ENCODE data around the gene RABGAP1L. TPM values are rescaled to one million over a fixed set of nuclear protein-coding genes. Genes with fewer than 3 reads are reported as not detected.
"Not testable (repeated sequence)": the region's sequence is repeated elsewhere in the genome, so short reads cannot be mapped to it uniquely, and the experiment has no call there.

RABGAP1L gene
- polyA plus RNA-seq, 1 donor, result 28.0 TPM

DNA sequence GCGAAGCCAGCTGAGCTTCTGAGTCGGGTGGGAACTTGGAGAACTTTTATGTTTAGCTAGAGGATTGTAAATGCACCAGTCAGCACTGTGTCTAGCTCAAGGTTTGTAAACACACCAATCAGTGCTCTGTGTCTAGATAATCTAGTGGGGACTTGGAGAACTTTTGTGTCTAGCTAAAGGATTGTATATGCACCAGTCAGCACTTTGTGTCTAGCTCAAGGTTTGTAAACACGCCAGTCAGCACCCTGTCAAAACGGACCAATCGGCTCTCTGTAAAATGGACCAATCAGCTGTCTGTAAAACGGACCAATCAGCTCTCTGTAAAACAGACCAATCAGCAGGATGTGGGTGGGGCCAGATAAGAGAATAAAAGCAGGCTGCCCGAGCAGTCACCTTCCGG, 552.5 kb downstream of the RABGAP1L start:
- DNase-seq, result not testable (repeated sequence)

DNA sequence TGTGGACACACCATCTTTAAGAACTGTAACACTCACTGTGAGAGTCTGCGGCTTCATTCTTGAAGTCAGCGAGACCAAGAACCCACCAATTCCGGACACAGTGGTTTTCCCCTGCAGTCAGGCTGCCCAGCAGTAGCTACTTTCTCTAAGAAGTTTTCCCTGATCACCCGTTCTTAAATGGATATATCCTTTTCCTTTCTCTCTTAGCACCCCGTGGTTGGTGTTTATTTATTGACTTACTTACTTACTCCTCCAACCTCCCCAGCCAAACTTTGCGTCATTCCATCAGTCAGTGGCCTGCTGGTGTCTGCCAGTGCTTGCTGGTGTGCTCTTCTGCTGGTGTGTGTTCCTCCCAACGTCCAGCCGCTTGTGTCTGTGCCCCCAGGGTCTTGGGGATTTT, 553.2 kb downstream of the RABGAP1L start:
- DNase-seq, result no peak

DNA sequence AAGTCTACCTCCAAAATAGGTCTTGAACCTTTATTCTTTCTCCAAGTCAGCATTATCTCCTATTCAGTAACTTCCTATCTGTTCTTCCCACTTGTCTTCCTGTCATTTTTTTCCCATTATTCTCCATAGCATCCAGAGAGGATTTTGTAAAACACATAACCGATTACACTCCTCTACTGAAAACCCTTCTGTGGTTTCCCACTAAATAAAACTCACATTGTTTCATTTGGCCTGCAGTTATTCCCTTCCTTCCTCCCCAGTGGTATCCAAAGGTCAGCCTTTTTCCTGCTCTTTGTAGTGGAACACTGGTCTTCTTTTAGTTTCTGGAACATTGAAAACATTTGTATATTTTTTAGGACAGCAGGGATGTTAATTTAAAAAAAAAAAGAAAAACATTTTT, 554.5 kb downstream of the RABGAP1L start:
- no peak for DNase-seq

DNA sequence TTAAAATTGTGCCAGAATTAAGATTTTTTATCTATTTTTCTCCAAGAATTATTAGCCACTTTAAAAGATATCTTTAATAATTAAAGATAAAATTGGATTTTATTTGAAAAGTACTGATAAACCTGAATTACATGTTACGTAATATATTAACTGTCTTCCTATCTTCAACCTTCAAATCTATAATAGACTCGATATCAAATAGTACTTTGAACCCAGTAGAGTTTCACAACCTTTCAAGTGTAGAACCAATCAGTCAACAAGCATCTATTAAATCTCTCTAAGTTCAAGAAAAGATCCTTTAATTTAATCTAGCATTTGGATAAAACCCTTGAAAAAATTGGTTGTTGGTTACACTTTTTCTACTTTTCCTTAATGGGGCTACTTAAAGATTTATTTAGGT, 559.9 kb downstream of the RABGAP1L start:
- DNase-seq, result no peak

DNA sequence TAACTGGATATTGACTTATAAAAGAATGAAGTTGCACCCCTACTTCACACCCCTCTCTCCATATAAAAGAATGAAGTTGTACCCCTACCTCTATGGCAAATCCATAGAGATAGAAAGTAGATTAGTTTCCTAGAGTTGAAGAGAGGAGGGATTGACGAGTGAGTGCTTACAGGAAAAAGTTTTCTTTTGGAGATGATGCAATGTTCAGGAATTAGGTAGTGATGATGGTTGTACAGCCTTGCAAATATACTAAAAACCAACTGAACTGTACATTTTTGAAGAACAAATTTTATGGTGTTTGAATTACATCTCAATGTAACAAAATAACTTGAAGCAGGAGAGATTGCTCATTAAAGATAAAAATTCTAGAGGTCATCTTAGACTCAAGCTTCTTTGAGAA, 561.3 kb downstream of the RABGAP1L start:
- DNase-seq, result no peak

DNA sequence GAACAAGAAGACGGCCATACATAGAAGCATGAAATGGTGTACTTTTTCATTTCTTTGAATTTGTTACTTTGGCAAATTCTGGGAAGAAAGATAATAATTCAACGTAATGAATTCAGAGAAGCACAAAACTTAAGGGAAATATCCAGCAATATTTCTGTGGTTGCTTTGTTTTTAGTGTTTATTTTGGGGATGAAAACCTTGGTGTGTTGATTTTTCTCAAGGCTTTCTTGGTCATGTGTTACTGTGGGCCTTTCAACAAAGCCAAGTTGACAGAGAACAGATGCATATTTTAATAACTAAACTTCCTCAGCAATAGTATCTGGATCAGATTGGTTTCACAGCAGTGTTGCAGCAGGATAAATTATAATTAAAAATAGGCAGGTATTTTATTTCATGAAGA, 561.9 kb downstream of the RABGAP1L start:
- no peak for DNase-seq

DNA sequence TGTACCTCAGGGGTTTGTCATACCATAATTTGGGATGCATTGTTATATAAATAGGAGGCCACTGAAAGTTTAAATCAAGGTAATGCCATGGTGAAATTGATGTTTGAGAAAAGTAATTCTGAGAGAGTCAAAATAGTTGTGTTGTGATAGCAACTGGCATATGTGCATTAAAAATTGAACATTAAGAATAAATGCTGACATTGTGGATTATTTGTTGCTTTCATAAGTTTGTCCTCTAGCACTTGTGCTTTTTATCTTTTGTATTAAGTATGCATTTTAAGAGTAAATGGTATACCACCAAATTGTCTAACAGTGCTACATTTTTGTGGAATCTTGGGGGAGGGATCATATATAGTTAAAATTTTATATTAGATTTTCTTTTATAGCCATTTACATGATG, 564.5 kb downstream of the RABGAP1L start:
- DNase-seq, result no peak

DNA sequence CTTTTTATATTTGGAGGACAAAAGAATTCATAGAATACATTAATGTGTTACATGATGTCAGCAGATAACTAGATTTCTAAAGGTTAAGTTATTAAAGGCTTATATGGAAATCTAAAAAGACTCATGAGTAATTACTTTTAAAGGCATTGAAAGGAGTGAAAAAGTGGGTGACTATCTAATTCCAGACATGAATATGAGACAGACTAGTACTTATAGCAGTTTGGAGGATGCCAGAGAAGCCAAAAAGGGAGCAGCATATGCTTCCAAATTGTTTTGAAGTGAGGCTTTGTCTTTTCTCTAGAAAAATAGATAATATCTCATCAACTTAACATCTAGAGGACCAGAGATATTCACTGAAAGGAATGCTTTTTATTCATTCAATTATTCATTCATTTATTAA, 564.9 kb downstream of the RABGAP1L start:
- DNase-seq, result no peak

DNA sequence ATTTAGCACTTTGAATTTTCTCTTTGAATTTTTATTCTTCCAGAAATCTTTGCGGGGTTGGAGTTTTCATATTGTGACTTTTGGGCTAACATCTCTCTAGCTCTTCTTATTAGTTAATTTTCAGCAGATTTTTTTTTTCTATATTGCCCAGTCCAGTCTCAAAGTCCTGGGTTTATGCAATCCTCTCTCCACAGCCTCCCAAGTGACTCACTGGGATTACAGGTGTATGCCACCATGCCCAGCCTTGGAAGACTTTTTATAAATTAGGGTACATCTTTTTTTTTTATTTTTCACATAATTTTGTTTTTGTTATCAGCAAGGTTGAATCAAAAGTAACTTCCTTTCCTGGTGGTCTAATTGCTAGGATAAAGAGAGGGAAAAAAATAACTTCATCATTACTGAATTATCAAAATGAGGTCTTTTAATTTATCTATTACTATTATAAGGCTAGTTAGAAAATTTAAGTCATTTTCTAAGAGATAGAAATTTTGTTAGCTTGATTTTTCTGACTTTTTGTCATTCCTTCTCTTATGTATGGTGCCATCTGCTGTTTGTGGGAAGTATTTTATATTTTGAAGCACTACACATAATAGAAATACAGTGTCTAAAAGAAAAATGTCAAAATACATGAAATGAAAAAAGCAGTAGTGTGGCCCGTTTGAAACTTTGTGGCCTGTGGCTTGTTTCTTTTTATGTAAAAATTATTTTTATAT, 567.0 kb downstream of the RABGAP1L start:
- no peak for DNase-seq

DNA sequence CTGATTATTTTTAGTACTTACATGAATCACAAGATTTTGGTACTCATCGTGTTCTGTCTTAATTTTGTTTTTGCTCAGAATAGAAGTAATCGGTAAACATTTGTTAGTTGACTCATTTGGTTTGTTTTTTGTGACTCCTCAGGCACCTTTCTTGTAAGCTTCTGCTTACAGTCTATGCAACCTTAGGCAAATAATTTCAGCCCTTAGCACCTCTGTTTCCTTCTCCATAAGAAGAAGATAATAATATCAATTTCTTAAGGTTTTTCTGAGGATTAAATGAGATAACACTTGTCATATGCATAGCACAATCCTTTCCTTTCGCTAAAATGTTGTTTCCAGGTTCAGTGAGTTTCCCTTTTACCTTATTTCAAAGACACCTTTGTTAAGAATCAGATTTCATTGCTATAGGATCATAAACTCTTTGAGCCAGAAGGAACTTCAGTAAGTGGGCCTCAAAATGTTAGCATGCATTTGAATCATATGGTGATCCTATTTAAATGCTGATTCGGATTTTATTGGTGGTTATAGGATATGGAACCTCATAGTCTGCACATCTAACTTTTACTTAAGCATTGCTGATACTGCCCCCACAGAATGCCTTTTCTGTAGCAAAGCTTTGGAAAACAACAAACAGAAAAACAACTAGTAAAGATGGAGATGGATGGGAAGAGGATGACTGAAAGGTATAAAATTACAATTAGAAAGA, 567.7 kb downstream of the RABGAP1L start:
- DNase-seq, result no peak

DNA sequence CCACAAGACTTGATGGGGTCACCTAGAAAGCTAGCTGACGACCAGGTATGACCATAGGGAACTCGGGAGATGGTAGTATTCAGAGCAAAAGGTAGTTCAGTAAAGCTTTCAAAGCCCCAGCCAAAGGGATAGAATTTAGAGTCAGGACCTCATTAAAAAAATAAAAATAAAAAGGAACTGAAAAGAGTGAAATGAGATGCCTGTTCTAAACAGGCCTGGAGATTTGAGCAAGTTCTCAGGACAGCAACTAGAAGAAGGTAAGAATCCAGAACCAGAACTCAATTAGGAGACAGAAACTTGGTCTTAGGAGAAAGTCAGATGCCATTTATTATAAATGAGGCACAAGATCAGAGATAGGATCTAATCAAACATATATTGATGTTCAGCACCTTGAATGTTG, 575.0 kb downstream of the RABGAP1L start:
- DNase-seq, result no peak

DNA sequence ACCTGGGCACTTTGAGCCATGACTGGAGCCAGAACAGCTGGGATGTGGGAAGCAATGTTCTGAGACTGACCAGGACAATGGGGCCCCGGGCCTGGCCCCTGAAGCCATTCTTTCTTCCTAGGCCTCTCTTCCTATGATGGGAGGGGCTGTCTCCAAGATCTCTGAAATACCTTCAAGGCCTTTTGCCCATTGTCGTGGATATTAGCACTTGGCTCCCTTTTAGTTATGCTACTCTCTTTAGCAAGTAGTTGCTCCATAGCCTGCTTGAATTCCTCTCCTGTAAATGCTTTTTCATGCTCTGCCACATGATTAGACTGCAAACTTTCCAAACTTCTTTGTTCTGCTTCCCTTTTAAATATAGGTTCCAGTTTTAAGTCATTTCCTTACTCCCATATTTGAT, 577.5 kb downstream of the RABGAP1L start:
- no peak for DNase-seq

DNA sequence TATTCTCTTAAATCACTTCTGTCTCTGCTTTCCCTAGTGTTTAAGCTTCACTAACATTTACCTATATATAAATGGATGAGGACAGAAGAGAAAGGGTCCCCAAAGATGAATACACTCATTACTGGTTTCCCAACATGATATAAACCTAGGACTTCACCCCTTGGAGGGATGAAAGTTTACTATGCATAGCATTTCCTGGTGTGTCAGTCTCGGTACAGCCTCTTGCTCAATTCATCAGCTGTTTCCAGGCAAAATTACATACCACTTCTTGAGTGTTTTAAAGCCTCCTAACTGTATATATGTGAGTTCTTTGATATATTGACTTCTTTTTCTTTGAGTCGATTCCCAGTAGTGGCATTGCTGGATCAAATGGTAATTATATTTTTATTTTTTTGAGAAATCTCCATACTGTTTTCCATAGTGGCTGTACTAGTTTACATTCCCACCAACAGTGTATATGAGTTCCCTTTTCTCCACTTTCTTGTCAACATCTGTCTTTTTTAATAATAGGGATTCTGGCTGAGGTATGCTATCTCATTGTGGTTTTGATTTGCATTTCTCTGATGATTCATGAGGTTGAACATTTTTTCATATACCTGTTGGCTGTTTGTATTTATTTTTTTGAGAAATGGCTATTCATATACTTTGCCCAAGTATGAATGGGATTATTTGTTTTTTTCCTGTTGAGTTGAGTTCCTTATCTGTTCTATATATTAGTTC, 581.1 kb downstream of the RABGAP1L start:
- no peak for DNase-seq

DNA sequence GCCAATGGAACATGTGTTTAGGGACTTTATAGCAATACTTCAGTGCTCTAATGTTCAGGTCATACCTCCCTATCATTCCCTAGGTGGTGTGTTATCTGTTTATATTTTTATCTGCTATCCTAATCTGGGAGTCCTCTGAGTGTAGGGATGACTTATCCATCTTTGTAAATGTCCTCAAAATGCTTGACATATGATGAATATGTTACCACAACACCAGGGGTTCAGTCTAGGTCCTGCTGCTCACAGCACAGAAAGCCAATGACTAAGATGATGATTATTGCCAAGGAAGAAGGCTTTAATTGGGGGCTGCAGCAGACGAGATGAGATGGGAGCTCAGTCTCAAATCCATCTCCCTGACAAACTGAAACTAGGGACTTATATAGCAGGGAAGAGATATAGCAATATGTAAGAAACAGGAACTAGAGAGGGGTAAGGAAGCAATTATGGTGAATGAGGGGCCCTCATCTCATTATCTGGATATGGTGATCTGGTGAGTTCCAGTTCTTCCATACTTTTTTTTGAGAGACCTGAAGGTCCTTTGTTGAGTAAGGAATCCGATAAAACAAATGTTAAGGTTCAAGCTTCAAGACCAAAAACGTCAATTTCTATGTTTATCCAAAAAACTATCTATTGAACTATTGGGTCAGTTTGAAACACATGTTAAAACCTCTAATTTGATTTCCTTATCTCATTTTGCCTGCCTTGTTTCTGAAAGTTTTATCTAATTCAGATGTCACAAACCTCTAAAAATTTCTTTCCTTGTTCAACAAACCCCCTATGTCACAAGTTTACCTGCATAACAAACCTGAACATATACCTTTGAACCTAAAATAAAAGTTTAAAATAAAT, 583.7 kb downstream of the RABGAP1L start:
- no peak for DNase-seq

DNA sequence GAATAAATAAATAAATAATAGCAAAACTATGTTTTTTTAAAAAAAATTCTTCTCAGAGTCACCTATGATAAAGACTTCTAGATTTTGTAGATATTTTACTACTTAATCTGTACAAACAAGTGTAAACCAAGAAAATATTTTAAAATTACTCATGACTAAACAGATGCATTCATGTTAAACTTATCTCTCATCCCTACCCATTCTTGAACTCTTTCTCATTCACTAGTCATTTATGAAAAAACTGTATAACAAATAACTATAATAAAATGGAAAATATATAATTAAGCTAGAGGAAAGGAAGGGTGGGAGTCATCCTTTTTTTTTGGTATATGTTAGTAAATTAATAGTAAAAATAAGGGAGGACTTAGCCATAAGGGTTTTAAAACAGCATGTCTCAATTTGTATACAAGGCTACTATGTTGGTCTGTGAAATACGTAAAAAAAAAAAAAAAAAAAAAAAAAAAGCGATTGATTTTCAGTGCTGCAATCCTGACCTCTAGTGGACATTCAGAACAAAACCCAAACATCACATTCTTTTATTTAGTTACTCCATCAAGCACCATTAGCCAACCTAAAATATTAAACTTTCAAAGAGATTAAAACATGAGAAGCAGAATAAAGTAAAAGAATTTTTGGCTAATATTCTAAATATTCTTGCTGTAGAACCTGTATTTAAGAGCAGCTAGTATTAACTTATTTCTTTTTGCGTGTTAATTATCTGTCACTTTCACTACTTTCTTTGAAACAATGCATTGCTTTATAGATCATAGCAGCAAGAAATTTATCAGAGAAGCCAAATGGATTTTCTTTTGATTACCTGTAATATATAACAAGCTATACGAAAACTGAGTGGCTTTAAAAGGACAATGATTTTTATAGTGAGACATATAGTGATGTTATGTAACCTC, 584.6 kb downstream of the RABGAP1L start:
- DNase-seq, result peak; percentile 36

DNA sequence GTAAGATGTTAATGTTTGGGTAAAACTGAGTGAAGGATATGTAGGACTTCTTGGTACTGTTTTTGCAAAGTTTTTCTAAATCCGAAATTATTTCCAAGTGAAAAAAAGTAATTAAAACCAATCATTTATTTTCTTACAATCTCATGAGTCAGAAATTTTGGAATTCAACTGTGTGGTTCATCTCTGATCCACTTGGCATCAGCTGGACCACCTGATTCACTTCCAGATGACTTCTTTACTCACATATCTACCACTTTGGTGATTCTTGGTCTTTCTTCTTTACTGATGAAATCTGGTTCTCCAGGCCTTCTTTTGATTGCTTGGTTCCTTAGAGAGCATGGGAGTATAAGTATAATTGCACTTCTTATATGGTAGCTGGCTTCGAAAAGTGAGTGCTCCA, 585.6 kb downstream of the RABGAP1L start:
- no peak for DNase-seq

DNA sequence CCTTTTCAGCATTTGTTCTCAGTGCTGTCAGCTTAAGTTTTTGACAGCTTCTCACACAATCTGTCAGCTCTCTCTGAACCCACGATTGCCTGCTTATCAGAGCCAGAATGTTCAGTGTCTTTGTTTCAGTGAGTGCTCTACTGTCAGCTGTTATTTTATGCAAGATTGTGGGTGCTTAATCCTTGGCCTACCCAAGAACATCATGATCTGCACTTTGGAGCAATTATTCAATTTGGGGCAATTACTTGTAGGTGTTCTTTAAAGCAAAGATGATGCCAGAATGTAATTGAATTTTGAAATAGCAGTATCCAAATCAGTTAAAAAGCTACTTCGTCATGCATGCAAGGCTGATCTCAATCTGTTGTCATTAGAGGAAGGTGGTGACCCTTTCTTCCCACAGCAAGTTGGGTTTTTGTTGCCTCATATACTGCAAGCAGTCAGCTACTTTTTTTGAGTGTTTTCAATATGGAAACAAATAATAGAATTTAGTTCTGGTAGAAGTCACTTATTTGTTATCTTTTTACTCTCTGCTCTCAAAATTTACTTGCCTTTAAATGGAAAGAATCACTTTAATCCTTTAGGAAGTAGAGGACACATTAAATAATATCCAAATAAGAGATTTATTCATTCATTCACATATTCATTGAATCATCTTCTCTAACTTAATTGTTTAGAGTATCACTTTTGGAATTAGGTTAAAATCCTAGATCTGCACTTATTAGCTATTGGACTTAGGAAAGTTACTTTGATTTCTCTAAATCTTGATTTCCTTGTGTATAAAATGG, 586.9 kb downstream of the RABGAP1L start:
- no peak for DNase-seq

DNA sequence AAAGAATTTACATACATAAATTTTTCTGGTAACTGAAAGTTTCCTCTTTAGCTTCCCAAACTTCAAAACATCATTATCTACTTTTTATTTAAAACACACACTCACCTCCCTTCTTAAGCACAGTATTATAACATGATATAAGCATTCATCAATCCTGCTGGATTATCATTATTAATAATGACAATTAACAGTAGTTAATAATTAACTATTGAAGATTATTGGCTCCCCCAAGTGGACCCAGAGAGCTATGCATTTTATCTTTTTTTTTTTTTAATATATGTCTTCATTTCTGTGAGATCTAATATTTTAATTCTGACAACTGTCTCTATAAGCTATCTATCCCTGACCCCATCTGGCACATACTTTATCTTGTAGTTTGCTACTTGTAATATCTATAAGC, 588.3 kb downstream of the RABGAP1L start:
- DNase-seq, result no peak

DNA sequence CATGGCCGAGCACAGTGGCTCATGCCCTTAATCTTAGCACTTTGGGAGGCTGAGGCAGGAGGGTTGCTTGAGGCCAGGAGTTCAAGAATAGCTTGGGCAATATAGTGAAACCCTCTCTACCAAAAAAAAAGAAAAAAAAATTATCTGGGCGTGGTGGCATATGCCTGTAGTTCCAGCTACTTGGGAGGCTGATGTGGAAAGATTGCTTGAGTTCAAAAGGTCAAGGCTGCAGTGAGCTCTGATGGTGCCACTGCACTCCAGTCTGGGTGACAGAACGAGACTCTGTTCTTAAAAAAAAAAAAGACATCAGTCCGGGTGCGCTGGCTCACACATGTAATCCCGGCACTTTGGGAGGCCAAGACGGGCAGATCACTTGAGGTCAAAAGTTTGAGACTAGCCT, 589.3 kb downstream of the RABGAP1L start:
- no peak for DNase-seq

DNA sequence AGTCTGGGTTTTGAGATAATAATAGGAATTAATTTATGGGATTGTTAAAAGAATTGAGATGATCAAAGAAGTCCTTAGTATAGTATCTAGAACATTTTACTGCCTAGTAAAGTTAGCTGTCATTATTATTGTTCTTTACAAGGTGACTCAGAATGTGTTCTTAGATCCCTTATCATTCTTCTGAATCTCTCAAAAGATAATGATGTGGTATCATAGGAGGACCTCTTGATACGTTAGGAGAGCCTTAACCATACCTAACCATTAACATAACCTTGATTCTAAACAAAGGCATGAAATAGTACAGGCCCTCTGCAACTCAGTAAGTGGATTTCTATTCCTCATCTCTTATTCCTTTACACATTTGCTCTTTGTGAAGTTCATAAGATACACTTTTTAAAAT, 593.8 kb downstream of the RABGAP1L start:
- no peak for DNase-seq

Measured in left kidney (tissue), 2 donors.